DMS 273 treated with DMSO at 0.1 percent for 48 hours (cell line): ENCODE measurements around the gene ITCH.
"Not testable (repeated sequence)": the region's sequence is repeated elsewhere in the genome, so short reads cannot be mapped to it uniquely, and the experiment has no call there.

ENCODE experiments used
- DNase-seq: peaks from one replicate; lab custom pipeline; 2025; lab: John Stamatoyannopoulos, UW

The ITCH gene

GRCh38 chr20:34511891-34512265 lies 148.8 kb downstream of the ITCH start:
- DNase-seq: no peak

DNA sequence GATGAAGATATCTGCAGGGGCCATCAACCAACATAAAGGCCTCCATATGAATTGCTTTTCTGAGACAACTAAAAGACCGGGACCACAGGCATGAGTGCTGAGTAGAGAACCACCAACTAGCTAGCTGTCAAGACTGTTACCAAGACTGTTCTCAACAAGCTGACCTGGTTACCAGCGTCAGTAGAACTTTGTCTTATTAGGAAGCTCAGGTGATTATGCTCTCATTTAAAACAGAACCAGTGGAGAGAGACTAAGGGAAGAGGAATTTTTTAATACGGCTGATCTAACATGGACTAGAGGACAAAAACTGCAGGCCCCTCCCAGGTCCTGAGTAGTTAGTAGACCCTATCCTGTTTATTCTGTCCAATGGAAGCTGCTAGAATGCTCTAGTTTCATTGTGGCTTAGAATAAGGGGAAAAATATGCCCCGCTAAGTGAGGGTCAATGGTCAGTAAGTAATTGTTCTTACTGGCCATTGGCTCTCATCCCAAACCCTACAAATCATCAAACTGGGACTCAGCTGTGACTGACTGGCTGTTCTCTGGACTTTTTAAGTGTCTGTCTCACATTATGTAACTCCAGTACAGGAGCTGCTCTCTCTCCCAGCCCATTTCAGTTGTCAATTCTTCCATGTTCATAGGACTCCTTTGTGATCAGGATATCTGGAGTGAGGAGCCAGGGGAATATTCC lies 149.3 kb downstream of the ITCH start:
- DNase-seq: no peak

GRCh38 chr20:34512955-34513419 lies 149.9 kb downstream of the ITCH start:
- no peak for DNase-seq

DNA sequence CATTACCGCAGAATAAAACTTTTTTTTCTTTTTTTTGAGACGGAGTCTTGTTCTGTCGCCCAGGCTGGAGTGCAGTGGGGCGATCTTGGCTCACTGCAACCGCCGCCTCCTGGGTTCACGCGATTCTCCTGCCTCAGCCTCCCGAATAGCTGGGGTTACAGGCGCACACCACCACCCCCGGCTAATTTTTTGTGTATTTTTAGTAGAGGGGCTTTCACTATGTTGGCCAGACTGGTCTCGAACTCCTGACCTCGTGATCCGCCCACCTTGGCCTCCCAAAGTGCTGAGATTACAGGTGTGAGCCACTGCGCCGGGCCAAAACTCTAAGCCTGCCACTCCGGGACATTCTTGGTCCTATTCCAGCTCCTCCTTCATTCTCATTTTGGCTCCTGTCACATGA lies 151.0 kb downstream of the ITCH start:
- not testable (repeated sequence) for DNase-seq

- no peak for DNase-seq
These were observed 151.9 kb downstream of the ITCH start for GRCh38 chr20:34514897-34515483.

GRCh38 chr20:34515484-34516246 lies 152.6 kb downstream of the ITCH start:
- DNase-seq: peak; percentile 69

- peak; percentile 89 for DNase-seq
These were observed 153.4 kb downstream of the ITCH start, which contains the start of gene DYNLRB1 for GRCh38 chr20:34516247-34517113. Gene DYNLRB1 (plus strand): TSS chr20:34516422. CDS start chr20:34516459, 37 bp downstream.

DNA sequence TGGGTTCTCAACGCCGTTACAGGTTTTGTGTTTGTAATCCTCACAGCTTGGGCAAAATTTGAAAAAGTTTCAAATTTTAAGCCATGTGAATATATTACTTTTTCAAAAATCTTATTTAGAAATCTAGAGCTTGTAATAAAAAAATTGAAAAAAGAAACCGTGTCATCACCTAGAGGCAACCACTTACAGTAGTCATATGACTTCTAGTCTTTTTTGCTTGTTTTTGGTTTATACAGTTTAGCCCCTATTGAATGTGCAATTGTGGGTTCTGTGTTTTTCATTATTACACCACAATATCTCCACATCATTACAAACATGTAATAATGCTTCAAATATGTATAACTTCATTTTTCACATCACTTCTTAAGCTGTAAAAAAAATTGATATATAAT lies 154.0 kb downstream of the ITCH start:
- no peak for DNase-seq

GRCh38 chr20:34518863-34519262 lies 155.8 kb downstream of the ITCH start:
- DNase-seq: not testable (repeated sequence)

GRCh38 chr20:34519841-34520240 lies 156.8 kb downstream of the ITCH start:
- DNase-seq: not testable (repeated sequence)

GRCh38 chr20:34522969-34523871 lies 160.1 kb downstream of the ITCH start:
- DNase-seq: peak; percentile 11

GRCh38 chr20:34524426-34524825 lies 161.4 kb downstream of the ITCH start:
- no peak for DNase-seq

DNA sequence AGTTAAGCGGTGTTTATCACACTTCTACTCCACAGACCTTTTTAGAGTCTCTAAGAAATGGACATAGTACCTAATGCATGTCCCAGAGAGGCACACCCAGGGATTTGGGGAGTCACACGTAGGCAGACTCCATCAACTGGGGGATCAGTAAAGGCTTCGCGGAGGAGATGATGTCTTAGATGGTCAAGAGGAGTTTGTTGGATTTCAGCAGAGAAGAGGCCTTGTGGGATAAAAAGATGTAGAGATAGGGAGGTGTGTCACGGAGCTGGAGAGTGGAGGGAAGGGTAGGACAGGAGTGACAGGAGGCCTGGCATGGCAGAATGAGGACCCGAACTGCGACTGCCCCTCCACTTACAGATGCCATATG lies 162.3 kb downstream of the ITCH start:
- no peak for DNase-seq

- DNase-seq: no peak
These were observed 162.8 kb downstream of the ITCH start for GRCh38 chr20:34525709-34526416.

- DNase-seq: no peak
These were observed 163.4 kb downstream of the ITCH start for GRCh38 chr20:34526466-34526865.

DNA sequence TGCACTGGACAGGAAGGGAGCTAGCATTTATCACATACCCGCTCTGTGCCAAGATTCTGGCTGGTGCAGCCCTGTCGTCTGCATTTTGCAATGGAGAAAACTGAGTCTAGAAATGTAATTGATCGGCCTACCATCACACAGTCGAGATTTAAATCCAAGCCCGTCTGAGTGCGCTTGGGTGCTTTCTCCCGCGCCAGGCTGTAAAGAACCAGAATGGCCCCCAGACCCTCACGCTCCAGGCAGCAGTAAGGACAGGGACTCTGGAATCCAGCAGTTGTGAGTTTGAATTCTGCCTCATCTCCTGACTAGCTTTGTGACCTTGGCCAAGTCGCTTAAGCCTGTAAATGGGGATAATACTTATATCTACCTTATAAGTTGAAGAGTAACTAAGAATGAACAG lies 163.9 kb downstream of the ITCH start:
- no peak for DNase-seq

- no peak for DNase-seq
These were observed 165.8 kb downstream of the ITCH start for GRCh38 chr20:34528921-34529297.

GRCh38 chr20:34529742-34530141 lies 166.7 kb downstream of the ITCH start:
- DNase-seq: no peak

GRCh38 chr20:34530342-34530741 lies 167.3 kb downstream of the ITCH start:
- no peak for DNase-seq

DNA sequence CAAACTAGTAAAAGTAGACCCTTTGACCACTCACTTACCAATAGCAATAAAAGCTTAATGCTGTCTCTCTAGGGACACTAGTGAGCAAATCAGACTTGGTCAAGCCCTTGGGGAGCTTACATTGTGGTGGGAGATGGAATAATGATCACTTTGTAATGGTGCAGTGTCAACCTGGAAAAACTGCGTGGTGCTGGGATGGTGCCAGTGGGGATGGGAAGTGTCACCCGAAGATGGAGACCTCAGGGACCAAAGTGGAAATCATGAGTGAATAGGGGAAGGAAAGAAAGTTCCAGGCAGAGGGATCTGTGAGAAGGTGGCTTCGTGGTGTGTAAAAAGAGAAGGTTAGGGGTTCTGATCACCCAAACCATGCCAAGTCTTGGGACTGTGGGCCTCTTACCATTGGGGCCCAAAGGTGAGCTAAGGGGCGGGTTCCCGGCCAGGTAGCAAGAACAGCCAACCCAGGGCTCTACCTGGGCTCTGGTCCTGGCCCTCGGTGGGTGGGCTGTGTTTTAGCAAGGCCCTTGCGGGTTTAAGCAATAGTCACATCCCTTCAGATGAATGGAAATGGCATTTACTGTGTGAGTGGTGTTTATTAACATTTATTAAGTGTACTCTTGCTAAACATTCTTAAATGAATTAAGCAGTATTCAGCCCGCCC lies 168.7 kb downstream of the ITCH start:
- no peak for DNase-seq
